GM12892 (cell line): ENCODE measurements around the gene IFT172.

Experiments
- POLR2A ChIP-seq: IDR thresholded peaks from 2 replicates; pipeline ENCODE4 v1.6.1; 2011; ENCODE audit warnings: low read depth, low read length, control low read depth
- POLR2AphosphoS5 ChIP-seq: IDR thresholded peaks from 2 replicates; pipeline ENCODE4 v1.6.1; 2011; ENCODE audit warnings: low read depth, low read length, control low read depth
- TAF1 ChIP-seq: IDR thresholded peaks from 2 replicates; pipeline ENCODE4 v1.6.1; 2011; ENCODE audit warnings: low read depth, mild to moderate bottlenecking, control low read depth, low read length, borderline replicate concordance

GRCh38 chr2:27522400-27522945 is 32.9 kb upstream of the IFT172 start:
- no peak for TF ChIP-seq POLR2AphosphoS5
- no peak for TF ChIP-seq POLR2A
- no peak for TF ChIP-seq TAF1
